GM18909 (cell line): ENCODE data around the gene AJAP1.

Experiments used
- ATAC-seq: cut with Tn5 transposase; IDR thresholded peaks from one replicate; pipeline ENCODE4 v1.9.1; 2021; ENCODE audit warnings: mild to moderate bottlenecking; ENCODE audit not compliant: unreplicated experiment, poor library complexity

The AJAP1 gene

GRCh38 chr1:4676253-4676652 lies 21.8 kb downstream of the AJAP1 start:
- ATAC-seq: no peak

GRCh38 chr1:4677608-4678007 lies 23.2 kb downstream of the AJAP1 start:
- no peak for ATAC-seq

GRCh38 chr1:4678066-4678717 lies 23.8 kb downstream of the AJAP1 start:
- ATAC-seq: no peak

- ATAC-seq: no peak
Measured at GRCh38 chr1:4681026-4681425, 26.6 kb downstream of the AJAP1 start.

GRCh38 chr1:4682607-4683220 lies 28.3 kb downstream of the AJAP1 start:
- no peak for ATAC-seq

- no peak for ATAC-seq
Measured at GRCh38 chr1:4684136-4684535, 29.7 kb downstream of the AJAP1 start.

- ATAC-seq: no peak
Measured at GRCh38 chr1:4684864-4685522, 30.6 kb downstream of the AJAP1 start.

GRCh38 chr1:4685523-4685865 lies 31.1 kb downstream of the AJAP1 start:
- no peak for ATAC-seq

GRCh38 chr1:4687943-4688342 lies 33.5 kb downstream of the AJAP1 start:
- ATAC-seq: no peak

GRCh38 chr1:4689271-4689935 lies 35.0 kb downstream of the AJAP1 start:
- ATAC-seq: no peak

GRCh38 chr1:4689941-4690635 lies 35.7 kb downstream of the AJAP1 start:
- no peak for ATAC-seq

GRCh38 chr1:4690951-4691675 lies 36.7 kb downstream of the AJAP1 start:
- ATAC-seq: no peak

- ATAC-seq: no peak
Measured at GRCh38 chr1:4691766-4692405, 37.5 kb downstream of the AJAP1 start.

GRCh38 chr1:4692437-4692836 lies 38.0 kb downstream of the AJAP1 start:
- no peak for ATAC-seq

GRCh38 chr1:4693331-4693730 lies 38.9 kb downstream of the AJAP1 start:
- no peak for ATAC-seq

GRCh38 chr1:4693891-4694290 lies 39.5 kb downstream of the AJAP1 start:
- no peak for ATAC-seq

- no peak for ATAC-seq
Measured at GRCh38 chr1:4694492-4694891, 40.1 kb downstream of the AJAP1 start.

- ATAC-seq: no peak
Measured at GRCh38 chr1:4695241-4695640, 40.8 kb downstream of the AJAP1 start.

GRCh38 chr1:4696161-4696745 lies 41.8 kb downstream of the AJAP1 start:
- no peak for ATAC-seq
